Germinal center (tissue), 1 donor: Measurements from ENCODE around the gene KSR2.

Experiments
- DNase-seq: peaks from one replicate; pipeline ENCODE4 v3.0.0; 2012; ENCODE audit warnings: mixed read lengths, low spot score

Gene KSR2

GRCh38 chr12:117498256-117498655 lies 470.5 kb downstream of the KSR2 start:
- DNase-seq, result no peak

GRCh38 chr12:117497407-117497806 lies 471.4 kb downstream of the KSR2 start:
- DNase-seq, result no peak

GRCh38 chr12:117494833-117495655 lies 473.7 kb downstream of the KSR2 start:
- DNase-seq, result no peak

- DNase-seq, result no peak
Measured at GRCh38 chr12:117491711-117492110, 477.1 kb downstream of the KSR2 start.

- no peak for DNase-seq
Measured at GRCh38 chr12:117490130-117490529, 478.7 kb downstream of the KSR2 start.

GRCh38 chr12:117489671-117490070 lies 479.1 kb downstream of the KSR2 start:
- no peak for DNase-seq

GRCh38 chr12:117486840-117487659 lies 481.7 kb downstream of the KSR2 start:
- no peak for DNase-seq

GRCh38 chr12:117485984-117486839 lies 482.6 kb downstream of the KSR2 start:
- DNase-seq, result no peak

- DNase-seq, result no peak
Measured at GRCh38 chr12:117484901-117485300, 483.9 kb downstream of the KSR2 start.

GRCh38 chr12:117483501-117483900 lies 485.3 kb downstream of the KSR2 start:
- no peak for DNase-seq

- DNase-seq, result no peak
Measured at GRCh38 chr12:117481470-117481869, 487.3 kb downstream of the KSR2 start.

- DNase-seq, result no peak
Measured at GRCh38 chr12:117476341-117476740, 492.4 kb downstream of the KSR2 start.

GRCh38 chr12:117473856-117474255 lies 494.9 kb downstream of the KSR2 start:
- DNase-seq, result no peak

- no peak for DNase-seq
Measured at GRCh38 chr12:117472983-117473382, 495.8 kb downstream of the KSR2 start.

GRCh38 chr12:117470804-117471203 lies 498.0 kb downstream of the KSR2 start:
- DNase-seq, result no peak

GRCh38 chr12:117469883-117470483 lies 498.8 kb downstream of the KSR2 start:
- DNase-seq, result no peak

- DNase-seq, result no peak
Measured at GRCh38 chr12:117468016-117468415, 500.8 kb downstream of the KSR2 start.

- no peak for DNase-seq
Measured at GRCh38 chr12:117467588-117467987, 501.2 kb downstream of the KSR2 start.

GRCh38 chr12:117466677-117467362 lies 502.0 kb downstream of the KSR2 start:
- no peak for DNase-seq

GRCh38 chr12:117461732-117462131 lies 507.1 kb downstream of the KSR2 start:
- DNase-seq, result no peak

- no peak for DNase-seq
Measured at GRCh38 chr12:117459229-117459628, 509.6 kb downstream of the KSR2 start.
